Measurements from ENCODE around the gene GPRASP3. TPM values are rescaled to one million over a fixed set of nuclear protein-coding genes. Genes with fewer than 3 reads are reported as not detected.
"Not testable (repeated sequence)": the region's sequence is repeated elsewhere in the genome, so short reads cannot be mapped to it uniquely, and the experiment has no call there.

GPRASP3 gene
- 20.3 TPM for polyA plus RNA-seq (2013, experiment 1 of 4)
- polyA plus RNA-seq (2013, experiment 2 of 4): 23.2 TPM
- 15.6 TPM for polyA plus RNA-seq (2013, experiment 3 of 4)
- polyA plus RNA-seq (2013, experiment 4 of 4): 16.0 TPM

- Histone ChIP-seq H3K36me3 (ENCODE audit: control insufficient read depth, insufficient read depth, low read length) (no peaks in the 10 kb centered on the region), H3K9me3 (ENCODE audit: control insufficient read depth, low read length) (no peaks in the 10 kb centered on the region), H3K27me3 (ENCODE audit: control insufficient read depth, insufficient read depth, low read length, poor library complexity, severe bottlenecking) (no peaks in the 10 kb centered on the region), H3K4me1 (ENCODE audit: control insufficient read depth, insufficient read depth, low read length) (no peaks in the 10 kb centered on the region), H3K4me3 (ENCODE audit: insufficient read depth, low read depth, low read length) (peak within 1 kb of the TSS; percentile 15), H3K27ac (ENCODE audit: insufficient read depth, low read depth, low read length, poor library complexity, severe bottlenecking) (no peak within 1 kb of the TSS)
- WGBS, 2 experiments: 65 to 67% methylated on average over 27 to 29 of the region's 31 CpGs
Measured at GRCh38 chrX:102720237-102721168, at the start of gene GPRASP3. Gene GPRASP3, plus strand, starts transcription at chrX:102720743. Its CDS starts 28,253 bp downstream, at chrX:102748996.

GRCh38 chrX:102672856-102673255 is 47.7 kb upstream of the GPRASP3 start:
- WGBS, 2 experiments: 75 to 100% methylated on average over 1 to 2 of the region's 3 CpGs
- Histone ChIP-seq H3K9me3 (ENCODE audit: control insufficient read depth, low read length) (no peaks in the 10 kb centered on the region), H3K27ac (ENCODE audit: insufficient read depth, low read depth, low read length, poor library complexity, severe bottlenecking) (no peak overlapping the region), H3K36me3 (ENCODE audit: control insufficient read depth, insufficient read depth, low read length) (no peaks in the 10 kb centered on the region), H3K4me1 (ENCODE audit: control insufficient read depth, insufficient read depth, low read length) (no peaks in the 10 kb centered on the region), H3K4me3 (ENCODE audit: insufficient read depth, low read depth, low read length) (no peak overlapping the region), H3K27me3 (ENCODE audit: control insufficient read depth, insufficient read depth, low read length, poor library complexity, severe bottlenecking) (no peaks in the 10 kb centered on the region)

GRCh38 chrX:102677479-102677878 is 43.1 kb upstream of the GPRASP3 start:
- not testable (repeated sequence) for H3K36me3 ChIP-seq (ENCODE audit: control insufficient read depth, insufficient read depth, low read length); H3K9me3 ChIP-seq (ENCODE audit: control insufficient read depth, low read length); H3K27me3 ChIP-seq (ENCODE audit: control insufficient read depth, insufficient read depth, low read length, poor library complexity, severe bottlenecking); H3K27ac ChIP-seq (ENCODE audit: insufficient read depth, low read depth, low read length, poor library complexity, severe bottlenecking); H3K4me3 ChIP-seq (ENCODE audit: insufficient read depth, low read depth, low read length); H3K4me1 ChIP-seq (ENCODE audit: control insufficient read depth, insufficient read depth, low read length)
- no CpG with 5 or more reads among the region's 1 CpG for WGBS, 2 experiments

GRCh38 chrX:102684772-102685520 is 35.6 kb upstream of the GPRASP3 start:
- Histone ChIP-seq H3K36me3 (ENCODE audit: control insufficient read depth, insufficient read depth, low read length) (no peaks in the 10 kb centered on the region), H3K4me1 (ENCODE audit: control insufficient read depth, insufficient read depth, low read length) (no peaks in the 10 kb centered on the region), H3K4me3 (ENCODE audit: insufficient read depth, low read depth, low read length) (no peak overlapping the region), H3K27ac (ENCODE audit: insufficient read depth, low read depth, low read length, poor library complexity, severe bottlenecking) (no peak overlapping the region), H3K27me3 (ENCODE audit: control insufficient read depth, insufficient read depth, low read length, poor library complexity, severe bottlenecking) (no peaks in the 10 kb centered on the region), H3K9me3 (ENCODE audit: control insufficient read depth, low read length) (no peaks in the 10 kb centered on the region)
- WGBS, 2 experiments: 60 to 76% methylated on average over 2 of the region's 2 CpGs

GRCh38 chrX:102694749-102695148 is 25.8 kb upstream of the GPRASP3 start:
- no peaks in the 10 kb centered on the region for H3K4me1 ChIP-seq (ENCODE audit: control insufficient read depth, insufficient read depth, low read length)
- WGBS, 2 experiments: 98 to 100% methylated on average over 3 of the region's 3 CpGs
- H3K36me3 ChIP-seq (ENCODE audit: control insufficient read depth, insufficient read depth, low read length): no peaks in the 10 kb centered on the region
- H3K4me3 ChIP-seq (ENCODE audit: insufficient read depth, low read depth, low read length): no peak overlapping the region
- H3K27me3 ChIP-seq (ENCODE audit: control insufficient read depth, insufficient read depth, low read length, poor library complexity, severe bottlenecking): no peaks in the 10 kb centered on the region
- no peak overlapping the region for H3K27ac ChIP-seq (ENCODE audit: insufficient read depth, low read depth, low read length, poor library complexity, severe bottlenecking)
- no peaks in the 10 kb centered on the region for H3K9me3 ChIP-seq (ENCODE audit: control insufficient read depth, low read length)

GRCh38 chrX:102696306-102696705 is 24.2 kb upstream of the GPRASP3 start:
- no peaks in the 10 kb centered on the region for H3K27me3 ChIP-seq (ENCODE audit: control insufficient read depth, insufficient read depth, low read length, poor library complexity, severe bottlenecking)
- no peaks in the 10 kb centered on the region for H3K9me3 ChIP-seq (ENCODE audit: control insufficient read depth, low read length)
- H3K36me3 ChIP-seq (ENCODE audit: control insufficient read depth, insufficient read depth, low read length): no peaks in the 10 kb centered on the region
- H3K4me1 ChIP-seq (ENCODE audit: control insufficient read depth, insufficient read depth, low read length): no peaks in the 10 kb centered on the region
- H3K4me3 ChIP-seq (ENCODE audit: insufficient read depth, low read depth, low read length): no peak overlapping the region
- H3K27ac ChIP-seq (ENCODE audit: insufficient read depth, low read depth, low read length, poor library complexity, severe bottlenecking): no peak overlapping the region

- Histone ChIP-seq H3K27me3 (ENCODE audit: control insufficient read depth, insufficient read depth, low read length, poor library complexity, severe bottlenecking) (no peaks in the 10 kb centered on the region), H3K9me3 (ENCODE audit: control insufficient read depth, low read length) (no peaks in the 10 kb centered on the region), H3K27ac (ENCODE audit: insufficient read depth, low read depth, low read length, poor library complexity, severe bottlenecking) (no peak overlapping the region)
Measured at GRCh38 chrX:102697494-102697893, 23.0 kb upstream of the GPRASP3 start.

GRCh38 chrX:102708900-102709299 is 11.6 kb upstream of the GPRASP3 start:
- Histone ChIP-seq H3K27me3 (ENCODE audit: control insufficient read depth, insufficient read depth, low read length, poor library complexity, severe bottlenecking) (no peaks in the 10 kb centered on the region), H3K4me3 (ENCODE audit: insufficient read depth, low read depth, low read length) (no peak overlapping the region), H3K4me1 (ENCODE audit: control insufficient read depth, insufficient read depth, low read length) (no peaks in the 10 kb centered on the region), H3K36me3 (ENCODE audit: control insufficient read depth, insufficient read depth, low read length) (no peaks in the 10 kb centered on the region), H3K9me3 (ENCODE audit: control insufficient read depth, low read length) (no peaks in the 10 kb centered on the region), H3K27ac (ENCODE audit: insufficient read depth, low read depth, low read length, poor library complexity, severe bottlenecking) (no peak overlapping the region)
- 93% methylated on average over 2 of the region's 2 CpGs for WGBS, 2 experiments

More at GRCh38 chrX:102697494-102697893, 23.0 kb upstream of the GPRASP3 start:
- no peaks in the 10 kb centered on the region for H3K36me3 ChIP-seq (ENCODE audit: control insufficient read depth, insufficient read depth, low read length)
- no peaks in the 10 kb centered on the region for H3K4me1 ChIP-seq (ENCODE audit: control insufficient read depth, insufficient read depth, low read length)
- H3K4me3 ChIP-seq (ENCODE audit: insufficient read depth, low read depth, low read length): no peak overlapping the region

- Histone ChIP-seq H3K4me1 (ENCODE audit: control insufficient read depth, insufficient read depth, low read length) (no peaks in the 10 kb centered on the region), H3K36me3 (ENCODE audit: control insufficient read depth, insufficient read depth, low read length) (no peaks in the 10 kb centered on the region), H3K4me3 (ENCODE audit: insufficient read depth, low read depth, low read length) (peak overlapping the region; percentile 60), H3K9me3 (ENCODE audit: control insufficient read depth, low read length) (no peaks in the 10 kb centered on the region), H3K27me3 (ENCODE audit: control insufficient read depth, insufficient read depth, low read length, poor library complexity, severe bottlenecking) (no peaks in the 10 kb centered on the region), H3K27ac (ENCODE audit: insufficient read depth, low read depth, low read length, poor library complexity, severe bottlenecking) (no peak overlapping the region)
- WGBS, 2 experiments: 12 to 13% methylated on average over 18 to 19 of the region's 19 CpGs
Measured at GRCh38 chrX:102711872-102712215, 8.7 kb upstream of the GPRASP3 start.
